Measurements from ENCODE around the gene LNPEP. TPM values are rescaled to one million over a fixed set of nuclear protein-coding genes. Genes with fewer than 3 reads are reported as not detected.

LNPEP gene
- total and polyA plus RNA-seq, 2 of the 13 experiments (the other 11 are each of a cell fraction or from before 2014, with no cell fraction given) = 8.0 to 16.9 TPM

DNA sequence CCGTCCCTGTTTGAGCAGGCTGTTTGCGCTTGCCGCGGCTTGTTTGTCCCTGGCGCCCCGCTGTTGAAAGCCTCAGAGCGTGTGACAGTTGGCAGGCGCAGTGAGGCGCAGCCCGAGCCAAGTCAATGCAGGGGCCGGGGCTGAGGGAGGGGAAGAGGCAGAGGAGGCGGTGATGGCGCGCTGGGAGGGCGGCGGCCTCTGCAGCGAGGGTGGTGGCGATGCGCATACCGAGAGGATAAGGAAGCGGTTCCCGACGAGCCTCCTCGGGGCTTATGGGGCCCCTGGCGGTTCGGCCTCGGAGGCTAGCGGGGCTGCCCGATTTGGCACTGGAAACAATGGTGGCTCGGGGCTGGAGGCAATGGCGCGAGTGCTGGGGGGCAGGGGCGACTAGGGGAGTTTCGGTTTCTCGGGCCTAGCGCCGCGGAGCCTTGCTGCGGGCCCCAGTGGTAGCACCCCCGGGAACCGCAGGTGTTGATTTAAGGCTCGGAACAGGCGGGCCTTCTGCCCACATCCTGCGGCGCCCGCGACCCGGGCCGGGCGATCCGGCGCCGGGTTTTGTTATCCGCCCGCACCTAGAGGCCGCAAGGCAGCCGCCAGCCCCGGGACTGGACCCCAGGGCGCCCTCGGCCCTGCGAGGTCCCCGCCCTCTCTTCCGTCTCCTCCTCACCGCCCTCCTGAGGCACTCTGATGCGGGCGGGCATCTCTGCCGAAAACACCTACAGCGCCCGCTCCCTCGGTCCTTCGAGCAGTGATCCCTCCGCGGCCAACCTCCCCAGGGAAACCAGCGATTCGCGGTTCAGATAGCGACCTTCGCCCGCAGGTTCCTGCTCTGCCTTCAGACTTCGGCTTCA is 947 bp upstream of the LNPEP start (continued):
- TF ChIP-seq ZNF3 (CRISPR knock-in tag; IDR thresholded peaks at IDR 0.05) = no peak; the same call in 1 of the 2 replicates
- TF ChIP-seq ZNF674 (CRISPR knock-in tag; IDR thresholded peaks at IDR 0.05; ENCODE audit: low read depth) = no peak
- TF ChIP-seq SMARCE1 (IDR thresholded peaks at IDR 0.05; ENCODE audit: borderline replicate concordance) = no peak
- no peak for TF ChIP-seq PHF5A (CRISPR knock-in tag; IDR thresholded peaks at IDR 0.05; ENCODE audit: low read depth, unreplicated experiment)
- TF ChIP-seq HCFC1 (IDR thresholded peaks at IDR 0.05; ENCODE audit: low read depth, low read length) = no peak
- TF ChIP-seq ZNF12 (CRISPR knock-in tag; IDR thresholded peaks at IDR 0.05) = no peak
- TF ChIP-seq MLLT10 (CRISPR knock-in tag; IDR thresholded peaks at IDR 0.05) = no peak
- 0 out of 2 replicates have a peak, but pooled peaks have one; percentile 15 for TF ChIP-seq ZNF317 (CRISPR knock-in tag; IDR thresholded peaks at IDR 0.05)
- no peak for TF ChIP-seq NBN (conservative IDR thresholded peaks at IDR 0.05)
- peak; percentile 37 for TF ChIP-seq SKI (IDR thresholded peaks at IDR 0.05; ENCODE audit: partially characterized antibody)
- peak; percentile 9; the same call in 1 of the 2 replicates for TF ChIP-seq ZNF124 (CRISPR knock-in tag; IDR thresholded peaks at IDR 0.05)
- no peak for TF ChIP-seq EZH2 (conservative IDR thresholded peaks at IDR 0.05; ENCODE audit: low read depth, low read length)
- TF ChIP-seq TP53 (CRISPR knock-in tag; conservative IDR thresholded peaks at IDR 0.05) = no peak
- no peak for TF ChIP-seq ZSCAN31 (CRISPR knock-in tag; IDR thresholded peaks at IDR 0.05; ENCODE audit: low read depth)
- TF ChIP-seq SIX4 (CRISPR knock-in tag; IDR thresholded peaks at IDR 0.05) = peak; percentile 49
- TF ChIP-seq, protein P1, sequence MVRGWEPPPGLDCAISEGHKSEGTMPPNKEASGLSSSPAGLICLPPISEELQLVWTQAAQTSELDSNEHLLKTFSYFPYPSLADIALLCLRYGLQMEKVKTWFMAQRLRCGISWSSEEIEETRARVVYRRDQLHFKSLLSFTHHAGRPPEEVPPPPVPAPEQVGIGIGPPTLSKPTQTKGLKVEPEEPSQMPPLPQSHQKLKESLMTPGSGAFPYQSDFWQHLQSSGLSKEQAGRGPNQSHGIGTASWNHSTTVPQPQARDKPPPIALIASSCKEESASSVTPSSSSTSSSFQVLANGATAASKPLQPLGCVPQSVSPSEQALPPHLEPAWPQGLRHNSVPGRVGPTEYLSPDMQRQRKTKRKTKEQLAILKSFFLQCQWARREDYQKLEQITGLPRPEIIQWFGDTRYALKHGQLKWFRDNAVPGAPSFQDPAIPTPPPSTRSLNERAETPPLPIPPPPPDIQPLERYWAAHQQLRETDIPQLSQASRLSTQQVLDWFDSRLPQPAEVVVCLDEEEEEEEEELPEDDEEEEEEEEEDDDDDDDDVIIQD (CRISPR knock-in tag; IDR thresholded peaks at IDR 0.05; ENCODE audit: low read depth) = no peak
- peak; percentile 91 for TF ChIP-seq RBM39 (IDR thresholded peaks at IDR 0.05; ENCODE audit: low read depth, low read length, poor library complexity, severe bottlenecking)
- TF ChIP-seq, protein P2, sequence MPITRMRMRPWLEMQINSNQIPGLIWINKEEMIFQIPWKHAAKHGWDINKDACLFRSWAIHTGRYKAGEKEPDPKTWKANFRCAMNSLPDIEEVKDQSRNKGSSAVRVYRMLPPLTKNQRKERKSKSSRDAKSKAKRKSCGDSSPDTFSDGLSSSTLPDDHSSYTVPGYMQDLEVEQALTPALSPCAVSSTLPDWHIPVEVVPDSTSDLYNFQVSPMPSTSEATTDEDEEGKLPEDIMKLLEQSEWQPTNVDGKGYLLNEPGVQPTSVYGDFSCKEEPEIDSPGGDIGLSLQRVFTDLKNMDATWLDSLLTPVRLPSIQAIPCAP (CRISPR knock-in tag; IDR thresholded peaks at IDR 0.05; ENCODE audit: low read depth) = peak; percentile 84; the same call in 1 of the 2 replicates
- TF ChIP-seq, protein P3, sequence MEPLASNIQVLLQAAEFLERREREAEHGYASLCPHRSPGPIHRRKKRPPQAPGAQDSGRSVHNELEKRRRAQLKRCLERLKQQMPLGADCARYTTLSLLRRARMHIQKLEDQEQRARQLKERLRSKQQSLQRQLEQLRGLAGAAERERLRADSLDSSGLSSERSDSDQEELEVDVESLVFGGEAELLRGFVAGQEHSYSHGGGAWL (CRISPR knock-in tag; IDR thresholded peaks at IDR 0.05) = peak; percentile 56; the same call in 1 of the 2 replicates
- no peak for TF ChIP-seq RAD51 (IDR thresholded peaks at IDR 0.05; ENCODE audit: borderline replicate concordance)
- TF ChIP-seq, protein P4, sequence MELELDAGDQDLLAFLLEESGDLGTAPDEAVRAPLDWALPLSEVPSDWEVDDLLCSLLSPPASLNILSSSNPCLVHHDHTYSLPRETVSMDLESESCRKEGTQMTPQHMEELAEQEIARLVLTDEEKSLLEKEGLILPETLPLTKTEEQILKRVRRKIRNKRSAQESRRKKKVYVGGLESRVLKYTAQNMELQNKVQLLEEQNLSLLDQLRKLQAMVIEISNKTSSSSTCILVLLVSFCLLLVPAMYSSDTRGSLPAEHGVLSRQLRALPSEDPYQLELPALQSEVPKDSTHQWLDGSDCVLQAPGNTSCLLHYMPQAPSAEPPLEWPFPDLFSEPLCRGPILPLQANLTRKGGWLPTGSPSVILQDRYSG (CRISPR knock-in tag; IDR thresholded peaks at IDR 0.05) = no peak
- TF ChIP-seq, protein P5, sequence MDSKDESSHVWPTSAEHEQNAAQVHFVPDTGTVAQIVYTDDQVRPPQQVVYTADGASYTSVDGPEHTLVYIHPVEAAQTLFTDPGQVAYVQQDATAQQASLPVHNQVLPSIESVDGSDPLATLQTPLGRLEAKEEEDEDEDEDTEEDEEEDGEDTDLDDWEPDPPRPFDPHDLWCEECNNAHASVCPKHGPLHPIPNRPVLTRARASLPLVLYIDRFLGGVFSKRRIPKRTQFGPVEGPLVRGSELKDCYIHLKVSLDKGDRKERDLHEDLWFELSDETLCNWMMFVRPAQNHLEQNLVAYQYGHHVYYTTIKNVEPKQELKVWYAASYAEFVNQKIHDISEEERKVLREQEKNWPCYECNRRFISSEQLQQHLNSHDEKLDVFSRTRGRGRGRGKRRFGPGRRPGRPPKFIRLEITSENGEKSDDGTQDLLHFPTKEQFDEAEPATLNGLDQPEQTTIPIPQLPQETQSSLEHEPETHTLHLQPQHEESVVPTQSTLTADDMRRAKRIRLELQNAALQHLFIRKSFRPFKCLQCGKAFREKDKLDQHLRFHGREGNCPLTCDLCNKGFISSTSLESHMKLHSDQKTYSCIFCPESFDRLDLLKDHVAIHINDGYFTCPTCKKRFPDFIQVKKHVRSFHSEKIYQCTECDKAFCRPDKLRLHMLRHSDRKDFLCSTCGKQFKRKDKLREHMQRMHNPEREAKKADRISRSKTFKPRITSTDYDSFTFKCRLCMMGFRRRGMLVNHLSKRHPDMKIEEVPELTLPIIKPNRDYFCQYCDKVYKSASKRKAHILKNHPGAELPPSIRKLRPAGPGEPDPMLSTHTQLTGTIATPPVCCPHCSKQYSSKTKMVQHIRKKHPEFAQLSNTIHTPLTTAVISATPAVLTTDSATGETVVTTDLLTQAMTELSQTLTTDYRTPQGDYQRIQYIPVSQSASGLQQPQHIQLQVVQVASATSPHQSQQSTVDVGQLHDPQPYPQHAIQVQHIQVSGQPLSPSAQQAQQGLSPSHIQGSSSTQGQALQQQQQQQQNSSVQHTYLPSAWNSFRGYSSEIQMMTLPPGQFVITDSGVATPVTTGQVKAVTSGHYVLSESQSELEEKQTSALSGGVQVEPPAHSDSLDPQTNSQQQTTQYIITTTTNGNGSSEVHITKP (CRISPR knock-in tag; IDR thresholded peaks at IDR 0.05; ENCODE audit: low read depth) = peak; percentile 79
- no peak for TF ChIP-seq SETDB1 (CRISPR knock-in tag; IDR thresholded peaks at IDR 0.05; ENCODE audit: borderline replicate concordance)
- no peak for TF ChIP-seq CHD2 (IDR thresholded peaks at IDR 0.05; ENCODE audit: low read depth, low read length)

Measured in HepG2 (cell line).